AG09309 (cell line): ENCODE results near the gene UXT.
A peak's percentile ranks its signal among the peaks of the same experiment; 100 is the strongest.
"Not testable (repeated sequence)": the region's sequence is repeated elsewhere in the genome, so short reads cannot be mapped to it uniquely, and the experiment has no call there.

Experiments used
- DNase-seq: peaks from one replicate; pipeline ENCODE4 v3.0.0-alpha.2; 2010; ENCODE audit warnings: low read depth
- H3K4me3 ChIP-seq: 2 replicates; pipeline ENCODE4 v1.5.1; 2011; ENCODE audit warnings: mild to moderate bottlenecking, low read depth, low read length, moderate library complexity; ENCODE audit not compliant: control insufficient read depth
- CTCF ChIP-seq: IDR thresholded peaks from 2 replicates; pipeline ENCODE4 v1.5.1; 2011; ENCODE audit warnings: mild to moderate bottlenecking, low read depth, low read length, inconsistent platforms; ENCODE audit not compliant: insufficient read depth, control insufficient read depth; ENCODE audit errors: missing control alignments

The UXT gene

GRCh38 chrX:47687263-47687662 lies 28.3 kb upstream of the UXT start:
- no peak overlapping the region for H3K4me3 ChIP-seq
- TF ChIP-seq CTCF: no peak
- no peak for DNase-seq

GRCh38 chrX:47683829-47684205 lies 24.8 kb upstream of the UXT start:
- TF ChIP-seq CTCF: no peak
- H3K4me3 ChIP-seq: no peak overlapping the region
- DNase-seq: no peak

- TF ChIP-seq CTCF: no peak
- no peak overlapping the region for H3K4me3 ChIP-seq
- no peak for DNase-seq
These were observed 24.3 kb upstream of the UXT start for GRCh38 chrX:47683184-47683828.

DNA sequence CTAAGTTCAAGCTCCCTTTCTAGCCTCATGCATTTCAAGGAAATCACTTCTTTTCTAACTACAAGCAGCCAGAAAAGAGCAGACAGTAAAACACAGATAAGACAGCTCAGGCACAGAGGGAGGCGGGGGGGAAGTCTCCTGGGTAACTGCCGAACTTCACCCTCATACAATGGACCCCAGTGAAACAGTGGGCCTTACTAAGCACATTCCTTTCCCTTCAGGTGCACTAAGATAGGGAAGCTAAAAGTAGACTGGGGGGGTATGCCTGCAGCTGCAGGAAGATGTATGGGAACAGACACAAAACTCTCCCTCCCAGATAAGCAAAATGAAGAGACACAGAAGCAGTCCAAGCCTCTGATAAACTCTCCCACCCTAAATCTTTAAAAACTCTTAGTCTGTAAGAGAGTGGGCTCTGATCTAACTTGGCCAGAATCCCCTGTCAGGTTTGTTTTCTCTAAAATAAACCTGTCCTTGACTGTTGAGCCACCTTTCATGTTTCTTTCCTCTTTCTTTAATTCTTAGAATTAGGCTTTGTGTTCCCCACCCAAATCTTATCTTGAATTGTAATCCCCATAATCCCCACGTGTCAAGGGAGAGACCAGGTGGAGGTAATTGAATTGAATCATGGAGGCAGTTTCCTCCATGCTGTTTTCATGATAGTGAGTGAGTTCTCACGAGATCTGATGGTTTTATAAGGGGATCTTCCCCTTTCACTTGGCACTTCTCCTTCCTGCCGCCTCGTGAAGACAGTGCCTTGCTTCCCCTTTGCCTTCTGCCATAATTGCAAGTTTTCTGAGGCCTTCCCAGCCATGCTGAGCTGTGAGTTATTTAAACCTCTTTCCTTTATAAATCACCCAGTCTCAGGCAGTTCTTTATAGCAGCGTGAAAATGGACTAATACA lies 17.2 kb upstream of the UXT start:
- H3K4me3 ChIP-seq, DNase-seq: not testable (repeated sequence)

DNA sequence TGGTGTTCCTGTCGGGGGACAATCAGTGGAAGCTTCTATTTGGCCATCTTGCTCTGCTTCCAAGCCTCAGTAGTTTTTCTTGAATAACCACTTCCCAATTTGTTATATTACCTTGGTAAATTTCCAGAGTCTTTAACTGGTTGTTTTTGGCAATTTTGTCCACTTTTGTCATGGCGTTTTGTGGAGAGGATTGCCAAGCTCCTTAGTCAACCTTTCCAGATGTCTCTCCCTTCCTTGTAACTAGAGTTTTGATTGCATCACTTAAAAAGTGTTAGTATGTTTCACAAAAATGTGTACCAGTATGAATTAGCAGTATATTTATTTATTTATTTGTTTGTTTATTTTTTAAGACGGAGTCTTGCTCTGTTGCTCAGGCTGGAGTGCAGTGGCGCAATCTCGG lies 15.8 kb upstream of the UXT start:
- DNase-seq: no peak
- H3K4me3 ChIP-seq: no peak overlapping the region
- TF ChIP-seq CTCF: no peak

DNA sequence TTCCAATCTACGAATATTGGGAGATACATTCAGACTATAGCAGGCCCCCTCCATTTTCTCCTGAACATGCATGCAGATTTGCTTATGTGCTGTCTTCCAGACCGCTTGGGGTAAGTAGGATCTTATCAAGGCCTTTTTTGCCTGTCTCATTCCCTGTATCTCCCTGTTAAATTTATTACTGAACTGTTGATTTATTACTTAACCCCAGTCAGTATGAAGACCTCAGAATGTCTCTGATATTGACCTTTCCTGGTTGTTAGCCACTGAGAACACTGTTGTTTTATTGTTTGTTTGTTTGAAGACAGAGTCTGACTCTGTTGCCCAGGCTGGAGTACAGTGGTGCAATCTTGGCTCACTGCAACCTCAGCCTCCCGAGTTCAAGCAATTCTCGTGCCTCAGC lies 6.8 kb upstream of the UXT start:
- H3K4me3 ChIP-seq, DNase-seq: not testable (repeated sequence)

DNA sequence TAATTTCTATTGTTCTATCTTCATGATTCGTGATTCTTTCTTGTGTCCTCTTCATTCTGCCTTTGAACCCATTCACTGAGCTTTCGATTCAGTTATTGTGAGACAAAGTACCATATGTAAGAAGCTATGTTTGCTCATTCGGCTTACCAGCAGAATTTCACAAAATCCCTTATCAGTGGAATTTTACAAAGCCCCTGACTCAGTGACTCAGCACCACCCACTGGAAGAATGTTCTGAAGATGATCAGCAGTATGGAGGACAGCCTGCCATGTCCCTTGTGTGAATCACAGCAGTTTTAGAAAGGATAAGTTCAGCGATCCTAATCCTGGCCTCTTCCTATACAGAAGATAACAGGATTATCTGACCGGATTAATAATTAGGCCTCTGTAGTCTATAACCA lies 5.8 kb upstream of the UXT start:
- DNase-seq: no peak
- no peak for TF ChIP-seq CTCF
- H3K4me3 ChIP-seq: no peak overlapping the region

DNA sequence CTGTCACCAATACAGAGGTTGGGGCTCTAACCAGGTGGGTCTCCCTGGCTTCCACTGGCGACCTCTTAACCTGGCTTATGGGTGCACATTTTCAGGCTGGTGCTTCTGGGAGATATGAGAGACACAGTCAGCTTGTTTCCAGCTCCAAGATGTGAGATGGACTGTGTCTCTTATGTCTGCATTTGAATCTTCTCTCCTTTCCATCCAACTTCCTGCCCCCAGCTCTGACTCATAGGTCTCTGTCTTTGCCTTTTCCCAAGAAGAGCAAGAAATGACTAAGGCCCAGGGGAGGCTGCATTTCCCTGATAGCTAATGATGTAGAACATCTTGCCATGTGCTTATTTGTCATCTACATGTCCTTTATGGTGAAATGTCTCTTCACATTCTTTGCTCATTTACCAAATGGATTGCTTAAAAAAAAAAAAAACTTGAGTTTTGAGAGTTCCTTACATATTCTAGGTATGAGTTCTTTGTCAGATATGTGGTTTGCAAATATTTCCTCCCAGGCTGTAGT lies 3.2 kb upstream of the UXT start:
- H3K4me3 ChIP-seq: no peak overlapping the region
- DNase-seq: peak; percentile 74
- no peak for TF ChIP-seq CTCF
